Dermis blood vessel endothelial cell (primary cell): ENCODE results near the gene TAOK1. TPM values are rescaled to one million over a fixed set of nuclear protein-coding genes. Genes with fewer than 3 reads are reported as not detected.
A peak's percentile ranks its signal among the peaks of the same experiment; 100 is the strongest.

Experiments
- DNase-seq: peaks from one replicate; pipeline ENCODE4 v3.0.0; 2010
- total RNA-seq: library from RNA; depleted of rRNA; stranded (reverse); fragments of >200 nt; gene quantifications from 2 replicates; pipeline ENCODE4 v1.2.3, GENCODE V29; 2014

The TAOK1 gene
- total RNA-seq, 1 donor from 2014 or later = 67.6 TPM

DNA sequence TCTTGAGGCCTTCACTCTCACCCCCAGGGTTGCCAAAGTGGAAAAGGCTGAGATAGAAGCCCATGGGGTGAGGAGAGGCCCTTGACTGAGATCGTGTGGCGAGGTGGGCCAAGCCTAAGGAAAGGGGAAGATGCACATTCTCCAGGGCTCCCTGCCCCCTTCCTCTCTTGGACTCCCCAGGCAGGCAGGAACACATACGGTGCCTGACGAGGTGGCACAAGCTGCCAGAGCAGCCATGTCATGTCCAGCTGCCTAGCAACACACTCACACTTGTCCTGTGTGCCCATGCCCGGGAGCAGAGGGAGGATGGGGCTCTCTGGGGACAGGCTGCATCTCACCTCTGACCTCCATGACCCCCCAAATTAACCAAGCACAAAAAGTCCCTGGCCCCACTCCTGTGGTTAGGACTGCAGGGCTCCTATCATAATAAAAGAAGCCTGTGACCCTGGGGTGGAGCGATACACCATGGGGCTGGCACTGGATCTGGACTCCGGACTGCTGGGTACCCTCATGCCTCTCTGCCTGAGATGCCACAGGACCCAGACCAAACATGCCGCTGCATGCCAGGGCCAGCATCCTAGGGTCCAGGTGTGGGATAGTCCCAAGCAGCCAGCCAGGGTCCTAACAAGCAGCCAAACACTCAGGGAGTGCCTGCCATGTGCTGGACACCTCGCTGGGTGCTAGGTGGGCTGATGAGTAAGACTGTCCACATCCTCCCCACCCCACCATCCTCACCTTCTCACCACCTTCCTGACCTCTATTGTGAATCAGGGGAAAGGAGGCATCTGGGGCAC, 196.7 kb downstream of the TAOK1 start:
- DNase-seq = no peak

GRCh38 chr17:29587591-29587990, 197.4 kb downstream of the TAOK1 start:
- no peak for DNase-seq

- peak; percentile 40 for DNase-seq
Measured at GRCh38 chr17:29588017-29588561, 197.9 kb downstream of the TAOK1 start.

GRCh38 chr17:29588562-29589411, 198.6 kb downstream of the TAOK1 start:
- peak; percentile 44 for DNase-seq

- peak; percentile 87 for DNase-seq
Measured at GRCh38 chr17:29589524-29590410, 199.6 kb downstream of the TAOK1 start, which contains the start of gene GIT1. Gene GIT1 (minus strand): TSS chr17:29589648. CDS start chr17:29589378, 270 bp downstream.

DNA sequence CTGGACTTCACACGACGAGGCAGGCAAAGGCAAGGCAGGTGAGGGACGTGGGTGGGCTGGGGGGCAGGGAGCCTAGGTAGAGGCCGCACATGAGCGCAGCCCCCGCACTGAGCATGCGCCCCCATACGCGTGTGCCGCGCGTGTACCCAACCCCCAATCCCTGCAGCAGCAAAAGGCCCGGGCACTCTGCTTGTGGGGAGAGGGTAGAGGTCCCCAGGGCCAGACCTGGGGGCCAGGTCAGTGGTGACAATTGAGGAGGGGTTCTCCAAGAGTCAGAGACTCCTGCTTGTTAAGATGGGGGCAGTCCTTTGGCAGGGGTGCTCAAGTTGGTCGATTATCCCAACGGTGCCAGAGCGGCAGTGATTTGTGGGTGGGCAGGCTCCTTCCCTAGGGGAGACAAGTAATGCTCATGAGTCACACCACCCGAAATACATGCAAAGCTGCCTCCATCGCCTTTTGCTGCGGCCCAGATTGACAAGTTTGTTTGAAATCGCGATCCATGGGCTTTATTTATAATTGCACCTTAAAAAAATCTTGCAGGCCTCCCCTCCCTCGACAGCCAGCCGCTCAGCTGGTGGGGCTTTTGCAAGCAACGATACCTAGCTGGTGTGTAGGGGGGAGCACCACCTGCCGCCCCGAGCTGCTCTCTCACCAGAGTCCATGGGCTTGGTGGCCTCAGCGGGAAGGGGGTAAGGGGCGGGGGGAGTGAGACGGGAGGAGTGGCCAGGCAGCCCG, 200.4 kb downstream of the TAOK1 start:
- DNase-seq = peak; percentile 37

DNA sequence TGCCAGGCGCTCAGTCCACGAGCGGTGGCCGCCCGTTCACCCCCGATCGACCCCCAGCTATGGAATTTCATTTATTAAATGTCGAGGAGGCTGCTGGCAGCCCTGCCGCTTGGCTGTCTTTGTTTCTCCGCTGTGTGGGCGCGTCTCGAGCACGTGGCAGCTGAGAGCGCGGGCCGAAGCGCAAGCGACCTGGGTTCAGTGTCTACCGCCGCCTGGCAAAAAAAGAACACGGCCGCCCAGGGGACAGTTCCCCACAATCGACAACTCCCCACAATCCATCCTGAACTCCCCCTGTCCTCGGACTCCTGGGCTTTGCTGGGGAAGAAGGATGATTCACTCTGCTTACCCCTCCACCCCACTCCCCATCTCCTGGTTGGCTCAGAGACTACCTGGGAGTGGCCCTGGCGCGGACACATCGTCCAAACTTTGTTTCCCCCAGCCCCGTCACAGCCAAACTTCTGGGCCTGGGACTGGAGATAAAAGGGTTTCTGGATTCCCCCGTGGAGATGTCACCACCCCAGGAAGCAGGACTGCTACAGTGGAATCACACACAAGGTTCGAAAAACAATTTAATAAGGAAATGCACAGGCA, 201.1 kb downstream of the TAOK1 start:
- peak; percentile 65 for DNase-seq

- DNase-seq = peak; percentile 92
Measured at GRCh38 chr17:29591737-29592608, 201.8 kb downstream of the TAOK1 start.

DNA sequence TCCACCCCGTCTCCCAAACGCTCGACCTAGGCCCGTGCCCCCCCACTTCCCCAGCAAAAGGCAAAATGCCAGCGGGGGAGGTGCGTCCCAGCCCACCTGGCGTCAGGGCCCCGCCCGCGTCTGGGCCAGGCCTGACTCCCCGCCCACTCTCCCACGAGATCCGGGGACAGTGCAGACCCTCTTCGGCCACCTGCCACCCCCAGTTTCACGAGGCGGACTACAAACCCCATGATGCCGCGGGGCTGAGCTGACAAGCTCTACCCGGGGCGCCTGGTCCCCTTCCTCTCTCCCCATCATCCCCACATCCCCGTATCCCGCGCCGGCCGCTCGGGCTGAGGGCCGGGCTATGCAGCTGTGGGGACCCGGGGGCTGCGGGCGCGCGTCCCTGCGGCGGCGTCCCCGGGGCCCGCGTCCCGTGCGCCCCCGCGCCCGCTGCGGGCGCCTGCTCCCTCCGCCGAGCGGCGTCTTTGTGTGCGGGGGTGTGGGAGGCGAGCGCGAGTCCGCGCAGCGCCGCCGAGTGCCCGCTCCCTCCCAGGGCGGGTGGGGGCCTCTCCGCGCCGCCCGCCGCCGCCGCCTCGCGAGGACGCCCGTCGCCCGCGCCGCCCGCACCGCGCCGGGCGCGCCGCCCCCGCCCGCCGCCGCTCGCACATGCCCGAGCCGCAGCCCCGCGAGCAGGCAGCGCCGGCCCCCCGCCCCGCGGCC, 202.8 kb downstream of the TAOK1 start, which contains the start of gene ANKRD13B:
Gene ANKRD13B (plus strand): TSS at position 283 of the 702 bp plus-strand sequence. CDS start 490 bp downstream, outside the sequence.
- peak; percentile 48 for DNase-seq

DNA sequence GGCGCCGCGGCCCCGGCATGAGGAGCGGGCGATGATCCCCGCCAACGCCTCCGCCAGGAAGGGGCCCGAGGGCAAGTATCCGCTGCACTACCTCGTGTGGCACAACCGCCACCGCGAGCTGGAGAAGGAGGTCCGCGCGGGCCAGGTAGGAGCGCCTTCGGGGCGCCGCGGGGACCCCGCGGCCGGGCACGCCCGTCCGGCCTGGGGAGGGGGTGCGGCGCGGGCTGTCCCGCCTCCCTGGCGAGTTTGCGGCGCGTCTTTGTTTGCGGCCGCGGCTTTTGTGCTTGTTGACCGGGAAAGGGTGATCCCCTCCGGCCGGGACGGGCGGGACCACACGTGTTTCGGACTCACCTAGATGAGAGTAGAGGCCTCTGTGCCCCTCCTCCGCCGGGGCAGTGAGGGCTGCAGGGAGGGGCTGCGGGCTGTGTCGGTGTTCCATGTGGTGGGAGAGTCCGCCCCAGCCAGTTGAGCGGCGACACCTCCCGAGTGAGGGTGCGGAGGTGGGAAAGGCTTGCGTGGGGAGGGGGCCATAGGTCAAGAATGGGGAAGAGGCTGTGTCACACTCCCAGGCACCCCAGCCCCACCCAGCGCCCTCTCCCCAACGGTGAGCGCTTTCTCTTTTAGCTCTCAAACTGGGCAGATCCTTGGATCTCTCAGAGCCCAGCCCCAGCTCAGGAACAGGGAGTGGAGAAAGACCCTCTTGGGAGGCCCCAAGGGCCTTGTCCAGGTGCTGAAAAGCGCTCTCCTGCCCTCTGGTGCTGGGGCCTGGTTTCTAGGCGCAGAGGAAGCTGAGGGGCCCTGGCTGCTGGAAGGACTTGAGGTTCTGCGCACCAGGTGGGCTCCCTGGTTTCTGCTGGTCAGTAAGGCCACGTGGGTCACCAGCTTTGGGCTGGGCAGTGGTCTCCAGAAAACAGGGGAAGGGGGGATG, 203.7 kb downstream of the TAOK1 start:
- DNase-seq = peak; percentile 51

DNA sequence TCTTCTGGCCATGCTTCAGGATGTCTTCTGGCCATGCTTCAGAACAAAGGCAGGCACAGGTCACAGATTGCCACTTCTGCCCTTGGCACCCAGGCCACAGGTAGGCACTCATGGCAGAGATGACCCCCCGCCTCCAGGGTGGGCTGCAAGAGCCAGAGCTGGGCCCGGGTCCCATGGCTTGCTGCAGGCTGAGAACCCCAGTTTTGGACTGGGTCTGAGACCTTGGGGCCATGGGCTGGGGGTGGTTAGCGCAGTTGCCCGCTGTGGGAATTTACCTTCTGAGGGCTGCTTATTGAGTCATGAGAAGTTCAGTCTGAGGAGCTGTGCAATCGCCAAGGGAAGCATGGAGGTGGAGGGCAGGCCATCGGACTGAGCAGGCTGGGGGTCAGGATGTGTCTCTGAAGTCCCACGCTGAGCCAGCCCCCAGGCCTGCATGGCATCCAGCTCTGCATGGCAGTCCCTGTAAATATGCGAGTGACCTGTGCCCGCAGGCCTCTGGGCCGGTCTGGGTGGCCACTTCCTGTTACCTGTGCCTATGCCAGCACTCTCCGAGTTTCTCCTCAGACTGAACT, 204.4 kb downstream of the TAOK1 start:
- no peak for DNase-seq

DNA sequence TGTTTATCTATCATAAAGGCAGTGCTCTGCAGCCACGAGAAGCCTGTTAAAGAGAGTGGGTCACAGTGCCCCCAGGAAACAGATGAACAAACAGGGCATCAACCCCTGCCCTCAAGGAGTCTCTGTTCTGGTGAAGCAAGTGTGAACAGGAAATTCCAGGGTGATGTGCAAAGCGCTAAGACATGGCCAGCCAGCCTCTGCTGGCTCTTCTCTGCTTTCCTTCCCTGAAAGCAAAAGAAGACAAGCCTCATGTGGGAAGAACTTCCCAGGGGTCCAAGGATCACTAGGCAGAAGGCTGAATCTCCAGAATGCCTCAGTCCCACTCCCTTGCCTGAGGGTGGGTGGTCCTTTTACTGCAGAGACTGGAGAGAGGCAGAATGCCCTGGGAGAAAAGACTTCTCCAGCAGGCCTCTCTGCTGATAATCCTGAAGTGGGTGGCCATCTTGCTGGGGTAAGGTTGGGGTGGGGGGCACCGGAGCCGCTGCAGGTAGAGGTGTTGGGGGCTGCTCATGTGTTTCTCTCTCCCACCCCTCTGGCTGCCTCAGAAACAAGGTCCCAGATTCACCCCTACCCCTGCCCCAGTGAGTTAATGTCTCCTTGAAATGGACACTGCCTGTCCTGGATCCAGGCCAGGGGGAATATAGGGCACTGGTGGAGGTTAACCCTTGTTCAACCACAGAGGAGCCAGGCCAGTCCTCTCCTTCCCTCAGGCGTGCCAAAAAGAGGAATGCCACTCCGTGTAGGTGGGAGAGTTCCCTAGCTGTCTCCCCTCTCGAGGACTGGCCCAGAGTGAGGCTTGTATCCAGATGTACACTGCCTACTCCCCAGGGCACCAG, 205.2 kb downstream of the TAOK1 start:
- DNase-seq = peak; percentile 49

DNA sequence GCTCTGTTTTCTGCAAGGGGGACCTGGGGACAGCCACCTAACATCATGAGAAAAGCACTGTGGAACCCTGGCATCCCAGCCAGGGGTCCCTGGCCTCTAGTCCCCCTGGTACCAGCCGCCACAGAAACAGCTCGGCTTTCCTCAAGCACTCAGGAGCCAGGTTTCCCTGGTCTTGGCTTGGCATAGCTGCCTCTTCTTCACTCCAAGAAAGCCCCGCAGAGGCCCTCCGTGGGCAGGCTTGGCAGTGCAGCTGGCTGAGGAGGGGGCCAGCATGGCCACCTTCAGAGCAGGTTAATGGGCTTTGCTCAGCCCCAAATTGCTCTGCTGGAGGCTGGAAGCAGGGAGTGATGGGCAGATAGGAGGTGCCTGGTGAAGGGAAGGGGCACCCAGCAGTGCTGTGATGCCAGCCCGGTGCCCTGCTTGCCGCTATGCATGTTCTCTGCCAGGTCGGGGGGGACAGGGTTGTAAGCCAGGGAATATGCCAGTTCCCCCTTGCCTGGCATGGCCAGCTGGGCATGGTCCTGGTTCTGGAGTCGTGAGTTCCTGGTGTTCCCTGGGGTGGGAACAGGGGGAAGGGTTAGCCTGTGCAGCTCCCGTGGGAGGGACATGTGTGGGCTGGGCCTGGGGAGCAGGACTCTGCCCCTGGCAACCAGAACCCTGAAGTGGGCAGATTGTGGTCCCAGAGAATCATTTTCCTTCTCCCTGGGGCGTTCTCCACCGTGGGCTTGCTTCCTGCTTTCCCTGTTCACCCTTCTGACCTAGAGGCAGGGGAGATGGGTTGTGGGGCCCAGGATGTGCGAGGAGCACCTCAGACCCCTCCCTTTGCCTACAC, 206.0 kb downstream of the TAOK1 start:
- DNase-seq = no peak

- DNase-seq = no peak
Measured at GRCh38 chr17:29596811-29597210, 206.6 kb downstream of the TAOK1 start.

DNA sequence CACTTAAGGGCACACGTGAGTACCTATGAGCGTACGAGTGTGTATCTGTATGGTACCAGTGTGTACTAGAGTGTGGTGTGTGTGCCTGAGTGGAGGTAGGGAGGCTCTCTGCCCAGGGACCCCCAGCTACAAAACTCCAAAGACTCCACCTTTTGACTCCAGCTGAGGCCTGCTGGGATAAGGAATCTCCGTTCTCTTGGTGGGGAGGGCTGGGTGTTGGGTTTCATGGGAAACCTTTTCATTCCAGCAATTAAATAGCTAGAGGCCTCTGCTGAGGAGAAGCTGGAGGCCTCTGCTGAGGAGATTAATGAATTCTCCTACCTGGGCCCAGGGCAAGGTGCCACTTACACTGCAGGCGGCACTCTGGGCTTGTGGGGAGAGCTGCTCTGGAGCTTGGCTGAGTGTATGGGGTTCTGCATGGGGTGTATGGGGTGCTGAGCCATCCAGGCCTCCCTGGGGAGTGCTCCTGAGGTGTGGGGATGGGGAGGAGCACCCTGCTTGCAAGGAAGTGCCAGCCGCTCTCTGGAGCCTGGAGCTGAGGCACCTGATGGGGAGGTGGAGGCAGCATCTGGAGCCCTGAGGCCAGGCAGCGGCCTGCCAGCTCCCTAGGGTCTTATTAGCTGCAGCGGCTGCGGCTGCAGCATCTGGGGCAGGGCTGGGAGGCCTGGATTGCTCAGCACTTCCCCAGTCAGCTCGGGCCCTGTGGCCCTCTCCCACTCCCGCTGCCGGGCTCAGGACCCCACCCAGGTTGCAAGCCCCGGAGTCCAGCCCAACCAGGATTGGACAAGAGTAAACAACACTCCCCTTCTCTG, 207.4 kb downstream of the TAOK1 start:
- no peak for DNase-seq
